WI38 (cell line): ENCODE results near the gene RBM7.

Source experiments
- H3K4me3 ChIP-seq: 2 replicates; pipeline ENCODE4 v1.5.1; 2011; ENCODE audit warnings: low read depth, mild to moderate bottlenecking, control low read depth, low read length
- TF ChIP-seq, protein P1 (sequence below): IDR thresholded peaks from 2 replicates; pipeline ENCODE4 v1.5.1; 2012; ENCODE audit warnings: low read depth, mild to moderate bottlenecking, control low read depth, low read length

Gene RBM7

DNA sequence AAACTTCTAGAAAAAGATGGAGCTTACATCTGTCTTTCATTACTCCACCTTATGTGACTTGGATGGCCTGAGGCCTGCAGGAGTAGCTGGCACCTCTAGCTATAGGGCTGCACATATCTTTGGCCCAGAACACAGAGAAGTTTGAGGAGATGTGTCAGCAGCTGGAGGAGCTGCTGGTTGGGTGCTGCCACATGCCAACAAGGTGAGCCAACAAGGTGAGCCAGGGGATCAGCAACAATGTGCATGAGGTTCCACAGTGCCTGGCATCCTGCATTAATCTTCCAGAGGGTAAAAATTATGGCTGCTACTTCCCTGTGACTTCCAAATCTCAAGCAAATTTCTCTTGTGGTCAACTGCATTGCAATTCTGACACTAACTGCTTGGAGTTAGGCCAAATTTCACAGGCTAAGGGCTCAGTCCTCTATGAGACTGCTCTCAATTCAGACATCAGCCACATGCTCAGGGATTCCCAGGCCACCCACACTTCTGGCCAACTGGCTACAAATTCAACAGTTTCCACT is 16.0 kb downstream of the RBM7 start:
- TF ChIP-seq, protein P1, sequence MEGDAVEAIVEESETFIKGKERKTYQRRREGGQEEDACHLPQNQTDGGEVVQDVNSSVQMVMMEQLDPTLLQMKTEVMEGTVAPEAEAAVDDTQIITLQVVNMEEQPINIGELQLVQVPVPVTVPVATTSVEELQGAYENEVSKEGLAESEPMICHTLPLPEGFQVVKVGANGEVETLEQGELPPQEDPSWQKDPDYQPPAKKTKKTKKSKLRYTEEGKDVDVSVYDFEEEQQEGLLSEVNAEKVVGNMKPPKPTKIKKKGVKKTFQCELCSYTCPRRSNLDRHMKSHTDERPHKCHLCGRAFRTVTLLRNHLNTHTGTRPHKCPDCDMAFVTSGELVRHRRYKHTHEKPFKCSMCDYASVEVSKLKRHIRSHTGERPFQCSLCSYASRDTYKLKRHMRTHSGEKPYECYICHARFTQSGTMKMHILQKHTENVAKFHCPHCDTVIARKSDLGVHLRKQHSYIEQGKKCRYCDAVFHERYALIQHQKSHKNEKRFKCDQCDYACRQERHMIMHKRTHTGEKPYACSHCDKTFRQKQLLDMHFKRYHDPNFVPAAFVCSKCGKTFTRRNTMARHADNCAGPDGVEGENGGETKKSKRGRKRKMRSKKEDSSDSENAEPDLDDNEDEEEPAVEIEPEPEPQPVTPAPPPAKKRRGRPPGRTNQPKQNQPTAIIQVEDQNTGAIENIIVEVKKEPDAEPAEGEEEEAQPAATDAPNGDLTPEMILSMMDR, result no peak

DNA sequence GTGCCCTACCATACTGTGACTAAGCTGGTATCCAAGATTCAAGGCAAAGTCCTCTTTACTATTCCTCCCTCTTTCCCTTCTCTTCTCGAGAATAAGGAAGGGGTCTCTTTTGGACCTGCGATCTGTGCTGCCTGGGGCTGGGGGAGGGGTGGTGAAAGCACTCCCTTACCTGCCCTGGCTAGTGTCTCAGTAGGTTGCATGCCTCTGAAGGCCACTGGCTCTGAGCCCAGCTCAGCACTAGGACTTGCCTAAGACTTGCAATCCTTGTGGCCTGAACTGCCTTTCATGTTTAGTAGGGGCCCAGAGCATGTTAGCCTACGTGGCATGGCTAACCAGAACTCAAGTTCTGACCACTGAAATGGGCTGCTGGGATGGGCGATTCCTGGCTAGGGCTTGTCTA is 25.8 kb downstream of the RBM7 start:
- no peak overlapping the region for H3K4me3 ChIP-seq
- TF ChIP-seq, protein P1, result no peak

More for the DNA sequence above, 16.0 kb downstream of the RBM7 start:
- H3K4me3 ChIP-seq, result no peak overlapping the region

DNA sequence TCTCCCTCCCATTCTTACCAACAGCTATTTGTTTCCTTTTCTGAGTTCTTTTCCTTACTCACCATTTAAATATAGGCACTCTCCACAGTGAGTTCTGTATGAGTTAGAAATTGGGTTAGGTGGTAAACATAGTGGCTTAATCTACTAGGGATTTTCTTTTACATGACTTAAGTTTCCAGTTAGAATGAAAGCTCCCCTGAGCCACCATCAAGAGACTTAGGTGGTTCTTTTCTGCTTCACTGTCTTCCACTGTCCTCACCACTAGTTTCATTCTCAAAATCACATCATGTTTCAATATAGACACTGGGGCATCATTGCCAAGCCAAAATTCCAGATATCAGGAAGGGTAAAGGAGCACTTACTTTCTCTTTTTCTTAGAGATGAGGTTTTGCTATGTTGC is 29.8 kb downstream of the RBM7 start:
- no peak overlapping the region for H3K4me3 ChIP-seq
- TF ChIP-seq, protein P1, result no peak

DNA sequence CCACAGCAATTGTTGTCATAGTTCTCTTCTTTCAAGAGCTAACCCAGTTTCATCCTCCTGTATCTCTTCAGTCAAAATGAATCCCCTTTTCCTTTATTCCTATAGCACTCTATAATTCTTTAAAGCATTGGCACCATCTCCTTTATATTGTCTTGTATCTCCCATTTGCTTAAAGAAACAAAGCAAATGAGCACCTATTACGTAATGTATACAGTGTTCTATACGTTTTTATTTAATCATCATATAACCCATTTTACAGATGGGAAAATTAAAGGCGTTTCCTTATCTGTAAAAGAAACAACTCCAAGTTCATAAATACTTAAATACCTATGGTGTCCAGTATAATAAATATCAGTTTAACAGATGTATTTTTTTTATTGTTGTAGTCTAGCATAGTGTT is 32.4 kb downstream of the RBM7 start:
- no peak overlapping the region for H3K4me3 ChIP-seq
- TF ChIP-seq, protein P1, result no peak

DNA sequence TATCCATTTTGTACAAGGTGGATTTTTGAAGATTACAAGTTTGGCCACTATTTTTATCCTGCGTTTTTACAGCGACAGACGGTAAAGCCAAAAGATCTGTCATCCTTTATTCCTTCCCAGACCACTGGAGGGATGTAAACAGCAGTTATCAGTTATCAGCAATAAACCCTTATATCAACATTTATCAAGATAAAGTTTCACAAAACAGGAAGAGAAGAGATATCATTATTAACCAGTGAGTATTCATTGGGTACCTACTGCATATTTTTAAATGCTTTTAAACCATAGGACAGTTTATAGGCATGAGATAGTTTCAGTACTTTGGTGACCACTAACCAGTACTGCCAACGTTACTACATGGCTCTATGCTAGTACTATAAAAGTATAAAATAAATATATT is 32.9 kb downstream of the RBM7 start:
- no peak overlapping the region for H3K4me3 ChIP-seq
- TF ChIP-seq, protein P1, result no peak

DNA sequence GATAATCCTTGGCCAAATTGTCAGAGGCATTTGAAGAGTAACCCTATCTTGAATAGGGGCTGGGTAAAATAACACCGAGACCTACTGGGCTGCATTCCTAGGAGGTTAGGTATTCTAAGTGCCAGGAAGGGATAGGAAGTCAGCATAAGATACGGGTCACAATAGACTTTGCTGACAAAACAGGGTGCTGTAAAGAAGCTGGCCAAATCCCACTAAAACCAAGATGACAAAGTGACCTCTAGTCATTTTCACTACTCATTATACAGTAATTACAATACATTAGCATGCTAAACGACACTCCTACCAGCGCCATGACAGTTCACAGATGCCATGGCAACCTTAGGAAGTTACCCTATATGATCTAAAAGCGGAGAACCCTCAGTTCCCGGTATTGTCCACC is 37.8 kb downstream of the RBM7 start:
- no peak overlapping the region for H3K4me3 ChIP-seq

More for the DNA sequence above, 37.8 kb downstream of the RBM7 start:
- TF ChIP-seq, protein P1, result no peak
